ENCODE measurements around the gene PTPRJ.

GRCh38 chr11:47973173-47973572 is 7.2 kb upstream of the PTPRJ start:
- no peak for TF ChIP-seq CTCF (IDR thresholded peaks at IDR 0.05; ENCODE audit: extremely low read depth in 1 of 2, insufficient read depth in 1 of 2, low read depth in 1 of 2, low read length in 2 of 2)
- TF ChIP-seq POLR2A (IDR thresholded peaks at IDR 0.05; ENCODE audit: low read depth, low read length): no peak
- no peak for TF ChIP-seq POLR2AphosphoS5 (IDR thresholded peaks at IDR 0.05; ENCODE audit: insufficient read depth, low read depth, low read length)
- TF ChIP-seq MYC (IDR thresholded peaks at IDR 0.05; ENCODE audit: low read depth, low read length): no peak
- no peak for TF ChIP-seq EZH2 (IDR thresholded peaks at IDR 0.05; ENCODE audit: borderline replicate concordance, low read depth, low read length, severe bottlenecking)
- no peak for TF ChIP-seq MAX (IDR thresholded peaks at IDR 0.05; ENCODE audit: insufficient read depth, insufficient read length)
- no peak for TF ChIP-seq GATA2 (IDR thresholded peaks at IDR 0.05; ENCODE audit: insufficient read depth, insufficient read length, low read depth, low read length)
- no peak for TF ChIP-seq JUN (IDR thresholded peaks at IDR 0.05; ENCODE audit: borderline replicate concordance, insufficient read depth, insufficient read length, low read depth)

All from endothelial cell of umbilical vein (primary cell).